Mesendoderm (in vitro differentiated cells): ENCODE data around the gene DSCAML1.

ENCODE experiments used
- DNase-seq: peaks from one replicate; pipeline ENCODE4 v3.0.0; 2013
- H2AK5ac ChIP-seq: 2 replicates; pipeline ENCODE4 v1.6.1; 2013; ENCODE audit warnings: low read length, inconsistent platforms
- H2BK120ac ChIP-seq: 2 replicates; pipeline ENCODE4 v1.6.1; 2013; ENCODE audit warnings: low read depth, mild to moderate bottlenecking, low read length, moderate library complexity, mixed read lengths
- H2BK15ac ChIP-seq: replicated peaks from 2 replicates; pipeline ENCODE4 v1.6.1; 2013; ENCODE audit warnings: low read depth, mild to moderate bottlenecking, moderate library complexity
- H2BK5ac ChIP-seq: 2 replicates; pipeline ENCODE4 v1.6.1; 2013; ENCODE audit warnings: low read length, inconsistent platforms
- H3K18ac ChIP-seq: 2 replicates; pipeline ENCODE4 v1.6.1; 2013; ENCODE audit warnings: mild to moderate bottlenecking, low read length, mixed read lengths
- H3K23ac ChIP-seq: one replicate; pipeline ENCODE4 v1.6.1; 2013; ENCODE audit warnings: low read length
- H3K27ac ChIP-seq: 2 replicates; pipeline ENCODE4 v1.5.1; 2013; ENCODE audit warnings: low read depth, mild to moderate bottlenecking, inconsistent platforms, low read length, moderate library complexity
- H3K27me3 ChIP-seq: 2 replicates; pipeline ENCODE4 v1.6.1; 2013; ENCODE audit warnings: low read length, control low read depth, mild to moderate bottlenecking, inconsistent platforms; ENCODE audit not compliant: insufficient read depth, poor library complexity
- H3K36me3 ChIP-seq: 2 replicates; pipeline ENCODE4 v1.6.1; 2013; ENCODE audit warnings: low read length, inconsistent platforms; ENCODE audit not compliant: control insufficient read depth, insufficient read depth
- H3K4ac ChIP-seq: one replicate; pipeline ENCODE4 v1.6.1; 2013; ENCODE audit warnings: low read depth, mild to moderate bottlenecking, low read length, moderate library complexity
- H3K4me1 ChIP-seq: 2 replicates; pipeline ENCODE4 v1.6.1; 2013; ENCODE audit warnings: low read depth, low read length, inconsistent platforms; ENCODE audit not compliant: control insufficient read depth
- H3K4me2 ChIP-seq: 2 replicates; pipeline ENCODE4 v1.6.1; 2013; ENCODE audit warnings: low read length
- H3K4me3 ChIP-seq: 2 replicates; pipeline ENCODE4 v1.5.1; 2013; ENCODE audit warnings: mild to moderate bottlenecking, low read length
- H3K56ac ChIP-seq: one replicate; pipeline ENCODE4 v1.6.1; 2013; ENCODE audit warnings: low read length
- H3K79me1 ChIP-seq: 2 replicates; pipeline ENCODE4 v1.6.1; 2013; ENCODE audit warnings: low read length, inconsistent platforms
- H3K79me2 ChIP-seq: 2 replicates; pipeline ENCODE4 v1.6.1; 2013; ENCODE audit warnings: mild to moderate bottlenecking, low read length; ENCODE audit not compliant: control insufficient read depth, insufficient read depth
- H3K9ac ChIP-seq: 2 replicates; pipeline ENCODE4 v1.6.1; 2013; ENCODE audit warnings: low read length, inconsistent platforms
- H4K5ac ChIP-seq: one replicate; pipeline ENCODE4 v1.6.1; 2013; ENCODE audit warnings: low read length
- H4K8ac ChIP-seq: one replicate; pipeline ENCODE4 v1.6.1; 2013; ENCODE audit warnings: low read depth, mild to moderate bottlenecking, control low read depth, low read length, moderate library complexity
- WGBS: extraction: QIAGEN DNeasy Blood & Tissue Kit; methylation state at CpG from one replicate; pipeline ENCODE4 v1.1.7; 2013; ENCODE audit warnings: low lambda C conversion rate, missing lambda C conversion rate; ENCODE audit not compliant: insufficient coverage; ENCODE audit errors: extremely low coverage; 5-methylcytosine and 5-hydroxymethylcytosine counted together

DSCAML1 gene

GRCh38 chr11:117716521-117717440 is 80.2 kb downstream of the DSCAML1 start:
- Histone ChIP-seq H3K4me2 (no peak overlapping the region), H3K4me3 (no peak overlapping the region), H4K8ac (no peak overlapping the region), H3K79me2 (no peaks in the 10 kb centered on the region), H2AK5ac (no peak overlapping the region), H2BK5ac (no peak overlapping the region), H3K79me1 (no peaks in the 10 kb centered on the region), H3K23ac (no peak overlapping the region), H2BK120ac (no peak overlapping the region), H3K27ac (no peak overlapping the region), H2BK15ac (no peak overlapping the region), H3K18ac (no peak overlapping the region), H3K27me3 (no peaks in the 10 kb centered on the region), H3K4ac (no peak overlapping the region), H3K56ac (no peak overlapping the region), H4K5ac (no peak overlapping the region), H3K4me1 (no peaks in the 10 kb centered on the region), H3K36me3 (no peaks in the 10 kb centered on the region), H3K9ac (no peak overlapping the region)
- DNase-seq: no peak
- no CpG with 5 or more reads among the region's 20 CpGs for WGBS

GRCh38 chr11:117715801-117716200 is 81.2 kb downstream of the DSCAML1 start:
- Histone ChIP-seq H3K9ac (no peak overlapping the region), H2AK5ac (no peak overlapping the region), H2BK15ac (no peak overlapping the region)

GRCh38 chr11:117713538-117713991 is 83.5 kb downstream of the DSCAML1 start:
- no peak overlapping the region for H2BK5ac ChIP-seq
- H3K36me3 ChIP-seq: no peaks in the 10 kb centered on the region
- no peak overlapping the region for H3K27ac ChIP-seq
- no peak overlapping the region for H2AK5ac ChIP-seq
- H4K5ac ChIP-seq: no peak overlapping the region
- no peak overlapping the region for H3K56ac ChIP-seq
- no peak overlapping the region for H2BK15ac ChIP-seq
- H3K4me1 ChIP-seq: no peaks in the 10 kb centered on the region
- no peak overlapping the region for H4K8ac ChIP-seq
- H3K4ac ChIP-seq: no peak overlapping the region
- H3K9ac ChIP-seq: no peak overlapping the region
- H3K79me2 ChIP-seq: no peaks in the 10 kb centered on the region
- no peak for DNase-seq
- WGBS: no CpG with 5 or more reads among the region's 6 CpGs
- no peaks in the 10 kb centered on the region for H3K79me1 ChIP-seq
- no peak overlapping the region for H3K4me2 ChIP-seq
- H2BK120ac ChIP-seq: no peak overlapping the region
- H3K18ac ChIP-seq: no peak overlapping the region
- H3K23ac ChIP-seq: no peak overlapping the region
- H3K27me3 ChIP-seq: no peaks in the 10 kb centered on the region
- H3K4me3 ChIP-seq: no peak overlapping the region

More at GRCh38 chr11:117715801-117716200, 81.2 kb downstream of the DSCAML1 start:
- Histone ChIP-seq H4K8ac (no peak overlapping the region), H3K79me1 (no peaks in the 10 kb centered on the region), H3K18ac (no peak overlapping the region), H4K5ac (no peak overlapping the region), H3K27ac (no peak overlapping the region), H3K56ac (no peak overlapping the region), H3K23ac (no peak overlapping the region), H3K27me3 (no peaks in the 10 kb centered on the region), H3K36me3 (no peaks in the 10 kb centered on the region), H3K4ac (no peak overlapping the region), H3K79me2 (no peaks in the 10 kb centered on the region), H2BK5ac (no peak overlapping the region), H2BK120ac (no peak overlapping the region), H3K4me2 (no peak overlapping the region), H3K4me3 (no peak overlapping the region), H3K4me1 (no peaks in the 10 kb centered on the region)
- no CpG with 5 or more reads among the region's 8 CpGs for WGBS
- DNase-seq: no peak

- no CpG with 5 or more reads among the region's 13 CpGs for WGBS
- no peak overlapping the region for H3K4ac ChIP-seq
Measured at GRCh38 chr11:117712530-117712929, 84.5 kb downstream of the DSCAML1 start.

GRCh38 chr11:117711331-117711730 is 85.7 kb downstream of the DSCAML1 start:
- no peak overlapping the region for H3K18ac ChIP-seq
- whole genome bisulfite sequencing: no CpG with 5 or more reads among the region's 7 CpGs
- H3K79me2 ChIP-seq: no peaks in the 10 kb centered on the region
- no peak overlapping the region for H2AK5ac ChIP-seq
- no peak for DNase-seq
- no peak overlapping the region for H3K23ac ChIP-seq
- H3K79me1 ChIP-seq: no peaks in the 10 kb centered on the region
- H3K4ac ChIP-seq: no peak overlapping the region
- H3K36me3 ChIP-seq: no peaks in the 10 kb centered on the region
- no peak overlapping the region for H3K27ac ChIP-seq
- no peak overlapping the region for H2BK120ac ChIP-seq
- H4K8ac ChIP-seq: no peak overlapping the region
- H3K56ac ChIP-seq: no peak overlapping the region
- no peak overlapping the region for H3K4me2 ChIP-seq
- no peak overlapping the region for H2BK15ac ChIP-seq
- no peak overlapping the region for H2BK5ac ChIP-seq
- no peaks in the 10 kb centered on the region for H3K4me1 ChIP-seq
- no peak overlapping the region for H4K5ac ChIP-seq
- no peaks in the 10 kb centered on the region for H3K27me3 ChIP-seq
- no peak overlapping the region for H3K9ac ChIP-seq
- no peak overlapping the region for H3K4me3 ChIP-seq

More at GRCh38 chr11:117712530-117712929, 84.5 kb downstream of the DSCAML1 start:
- Histone ChIP-seq H3K4me3 (no peak overlapping the region), H2BK15ac (no peak overlapping the region), H3K79me1 (no peaks in the 10 kb centered on the region), H3K18ac (no peak overlapping the region), H2AK5ac (no peak overlapping the region), H3K4me2 (no peak overlapping the region), H3K4me1 (no peaks in the 10 kb centered on the region), H3K9ac (no peak overlapping the region), H3K27me3 (no peaks in the 10 kb centered on the region), H2BK5ac (no peak overlapping the region), H4K8ac (no peak overlapping the region), H4K5ac (no peak overlapping the region), H3K27ac (no peak overlapping the region), H3K79me2 (no peaks in the 10 kb centered on the region), H3K36me3 (no peaks in the 10 kb centered on the region), H3K56ac (no peak overlapping the region), H2BK120ac (no peak overlapping the region), H3K23ac (no peak overlapping the region)
- DNase-seq: no peak
